Measurements from ENCODE around the gene ZNF577.
"Not testable (repeated sequence)": the region's sequence is repeated elsewhere in the genome, so short reads cannot be mapped to it uniquely, and the experiment has no call there.

ZNF577 gene

DNA sequence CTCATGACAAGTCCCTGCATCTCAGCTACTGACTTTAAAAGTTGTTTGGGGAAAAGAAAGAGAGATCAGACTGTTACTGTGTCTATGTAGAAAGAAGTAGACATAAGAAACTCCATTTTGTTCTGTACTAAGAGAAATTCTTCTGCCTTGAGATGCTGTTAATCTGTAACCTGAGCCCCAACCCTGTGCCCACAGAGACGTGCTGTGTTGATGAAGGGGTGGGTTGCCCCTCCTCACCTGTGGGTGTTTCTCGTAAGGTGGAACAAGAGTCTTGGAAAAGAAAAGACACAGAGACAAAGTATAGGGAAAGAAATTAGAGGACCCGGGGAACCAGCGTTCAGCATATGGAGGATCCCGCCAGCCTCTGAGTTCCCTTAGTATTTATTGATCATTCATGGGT lies 20.2 kb upstream of the ZNF577 start:
- H3K27me3 ChIP-seq (ENCODE audit: control insufficient read depth in 2 of 2, insufficient read depth in 2 of 2, low read length in 2 of 2); H3K4me3 ChIP-seq (ENCODE audit: low read length in 2 of 2); H3K9ac ChIP-seq (ENCODE audit: low read depth in 1 of 2, low read length in 2 of 2); H3K9me3 ChIP-seq (ENCODE audit: control insufficient read depth in 2 of 2, low read length in 2 of 2); H3K36me3 ChIP-seq (ENCODE audit: control insufficient read depth in 2 of 2, insufficient read depth in 2 of 2, low read length in 2 of 2); H3K27ac ChIP-seq (ENCODE audit: low read depth in 2 of 2, low read length in 2 of 2); H3K4me1 ChIP-seq (ENCODE audit: control insufficient read depth in 2 of 2, insufficient read depth in 2 of 2, low read length in 2 of 2): not testable (repeated sequence)

DNA sequence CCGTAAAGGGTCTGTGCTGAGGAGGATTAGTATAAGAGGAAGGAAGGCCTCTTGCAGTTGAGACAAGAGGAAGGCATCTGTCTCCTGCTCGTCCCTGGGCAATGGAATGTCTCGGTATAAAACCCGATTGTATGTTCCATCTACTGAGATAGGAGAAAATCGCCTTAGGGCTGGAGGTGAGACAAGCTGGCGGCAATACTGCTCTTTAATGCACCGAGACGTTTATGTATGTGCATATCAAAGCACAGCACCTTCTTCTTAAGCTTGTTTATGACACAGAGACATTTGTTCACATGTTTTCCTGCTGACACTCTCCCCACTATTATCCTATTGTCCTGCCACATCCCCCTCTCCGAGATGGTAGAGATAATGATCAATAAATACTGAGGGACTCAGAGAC lies 18.4 kb upstream of the ZNF577 start:
- not testable (repeated sequence) for H3K27ac ChIP-seq (ENCODE audit: low read depth in 2 of 2, low read length in 2 of 2); H3K36me3 ChIP-seq (ENCODE audit: control insufficient read depth in 2 of 2, insufficient read depth in 2 of 2, low read length in 2 of 2); H3K9me3 ChIP-seq (ENCODE audit: control insufficient read depth in 2 of 2, low read length in 2 of 2); H3K4me1 ChIP-seq (ENCODE audit: control insufficient read depth in 2 of 2, insufficient read depth in 2 of 2, low read length in 2 of 2); H3K27me3 ChIP-seq (ENCODE audit: control insufficient read depth in 2 of 2, insufficient read depth in 2 of 2, low read length in 2 of 2); H3K4me3 ChIP-seq (ENCODE audit: low read length in 2 of 2); H3K9ac ChIP-seq (ENCODE audit: low read depth in 1 of 2, low read length in 2 of 2)

DNA sequence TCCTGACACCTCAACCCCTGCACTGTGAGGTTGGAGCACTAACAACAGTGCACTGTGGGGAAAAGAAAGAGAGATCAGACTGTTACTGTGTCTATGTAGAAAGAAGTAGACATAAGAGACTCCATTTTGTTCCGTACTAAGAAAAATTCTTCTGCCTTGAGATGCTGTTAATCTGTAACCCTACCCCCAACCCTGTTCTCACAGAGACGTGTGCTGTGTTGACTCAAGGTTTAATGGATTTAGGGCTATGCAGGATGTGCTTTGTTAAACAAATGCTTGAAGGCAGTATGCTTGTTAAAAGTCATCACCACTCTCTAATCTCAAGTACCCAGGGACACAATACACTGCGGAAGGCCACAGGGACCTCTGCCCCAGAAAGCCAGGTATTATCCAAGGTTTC lies 17.9 kb upstream of the ZNF577 start:
- H3K36me3 ChIP-seq (ENCODE audit: control insufficient read depth in 2 of 2, insufficient read depth in 2 of 2, low read length in 2 of 2); H3K27me3 ChIP-seq (ENCODE audit: control insufficient read depth in 2 of 2, insufficient read depth in 2 of 2, low read length in 2 of 2); H3K27ac ChIP-seq (ENCODE audit: low read depth in 2 of 2, low read length in 2 of 2); H3K4me3 ChIP-seq (ENCODE audit: low read length in 2 of 2); H3K9ac ChIP-seq (ENCODE audit: low read depth in 1 of 2, low read length in 2 of 2); H3K4me1 ChIP-seq (ENCODE audit: control insufficient read depth in 2 of 2, insufficient read depth in 2 of 2, low read length in 2 of 2): not testable (repeated sequence)
- H3K9me3 ChIP-seq (ENCODE audit: control insufficient read depth in 2 of 2, low read length in 2 of 2) = peaks cover 11 to 12% of the 10 kb centered on the region in 2 donors

- Histone ChIP-seq H3K36me3 (ENCODE audit: control insufficient read depth in 2 of 2, insufficient read depth in 2 of 2, low read length in 2 of 2) (peaks cover 2 to 7% of the 10 kb centered on the region in 2 donors), H3K27ac (ENCODE audit: low read depth in 2 of 2, low read length in 2 of 2) (no peak overlapping the region), H3K4me1 (ENCODE audit: control insufficient read depth in 2 of 2, insufficient read depth in 2 of 2, low read length in 2 of 2) (peaks cover 0 to 3% of the 10 kb centered on the region in 2 donors), H3K9ac (ENCODE audit: low read depth in 1 of 2, low read length in 2 of 2) (no peak overlapping the region), H3K9me3 (ENCODE audit: control insufficient read depth in 2 of 2, low read length in 2 of 2) (peaks cover 14 to 15% of the 10 kb centered on the region in 2 donors), H3K27me3 (ENCODE audit: control insufficient read depth in 2 of 2, insufficient read depth in 2 of 2, low read length in 2 of 2) (no peaks in the 10 kb centered on the region), H3K4me3 (ENCODE audit: low read length in 2 of 2) (peak overlapping the region; percentile 92 to 95)
These were observed 17.5 kb upstream of the ZNF577 start for GRCh38 chr19:51905206-51905605.

- peak within 1 kb of the TSS; percentile 75 to 78 for H3K27ac ChIP-seq (ENCODE audit: low read depth in 2 of 2, low read length in 2 of 2)
- H3K27me3 ChIP-seq (ENCODE audit: control insufficient read depth in 2 of 2, insufficient read depth in 2 of 2, low read length in 2 of 2) = no peaks in the 10 kb centered on the region
- peaks cover 0 to 3% of the 10 kb centered on the region in 2 donors for H3K4me1 ChIP-seq (ENCODE audit: control insufficient read depth in 2 of 2, insufficient read depth in 2 of 2, low read length in 2 of 2)
- peaks cover 17 to 20% of the 10 kb centered on the region in 2 donors for H3K9me3 ChIP-seq (ENCODE audit: control insufficient read depth in 2 of 2, low read length in 2 of 2)
- H3K9ac ChIP-seq (ENCODE audit: low read depth in 1 of 2, low read length in 2 of 2) = peak within 1 kb of the TSS; percentile 78 to 87
- H3K4me3 ChIP-seq (ENCODE audit: low read length in 2 of 2) = peak within 1 kb of the TSS; percentile 92 to 95
- H3K36me3 ChIP-seq (ENCODE audit: control insufficient read depth in 2 of 2, insufficient read depth in 2 of 2, low read length in 2 of 2) = peaks cover 8 to 13% of the 10 kb centered on the region in 2 donors
These were observed 16.8 kb upstream of the ZNF577 start, which contains the start of gene ZNF649 for GRCh38 chr19:51904331-51905165. TSS of gene ZNF649 (minus strand) at chr19:51905017. CDS start at chr19:51900107, 4,910 bp downstream.

- no peak overlapping the region for H3K27ac ChIP-seq (ENCODE audit: low read depth in 2 of 2, low read length in 2 of 2)
- peaks cover 0 to 3% of the 10 kb centered on the region in 2 donors for H3K4me1 ChIP-seq (ENCODE audit: control insufficient read depth in 2 of 2, insufficient read depth in 2 of 2, low read length in 2 of 2)
- H3K9me3 ChIP-seq (ENCODE audit: control insufficient read depth in 2 of 2, low read length in 2 of 2) = peaks cover 22 to 28% of the 10 kb centered on the region in 2 donors
- peak overlapping the region in 1 of 2 donors; percentile 33 for H3K4me3 ChIP-seq (ENCODE audit: low read length in 2 of 2)
- H3K36me3 ChIP-seq (ENCODE audit: control insufficient read depth in 2 of 2, insufficient read depth in 2 of 2, low read length in 2 of 2) = peaks cover 20 to 23% of the 10 kb centered on the region in 2 donors
- no peaks in the 10 kb centered on the region for H3K27me3 ChIP-seq (ENCODE audit: control insufficient read depth in 2 of 2, insufficient read depth in 2 of 2, low read length in 2 of 2)
- no peak overlapping the region for H3K9ac ChIP-seq (ENCODE audit: low read depth in 1 of 2, low read length in 2 of 2)
These were observed 15.4 kb upstream of the ZNF577 start for GRCh38 chr19:51903192-51903591.

- Histone ChIP-seq H3K27me3 (ENCODE audit: control insufficient read depth in 2 of 2, insufficient read depth in 2 of 2, low read length in 2 of 2) (no peaks in the 10 kb centered on the region), H3K36me3 (ENCODE audit: control insufficient read depth in 2 of 2, insufficient read depth in 2 of 2, low read length in 2 of 2) (peaks cover 32 to 36% of the 10 kb centered on the region in 2 donors), H3K27ac (ENCODE audit: low read depth in 2 of 2, low read length in 2 of 2) (no peak overlapping the region), H3K9me3 (ENCODE audit: control insufficient read depth in 2 of 2, low read length in 2 of 2) (peaks cover 29 to 30% of the 10 kb centered on the region in 2 donors), H3K9ac (ENCODE audit: low read depth in 1 of 2, low read length in 2 of 2) (no peak overlapping the region), H3K4me1 (ENCODE audit: control insufficient read depth in 2 of 2, insufficient read depth in 2 of 2, low read length in 2 of 2) (peaks cover 0 to 3% of the 10 kb centered on the region in 2 donors), H3K4me3 (ENCODE audit: low read length in 2 of 2) (no peak overlapping the region)
These were observed 14.1 kb upstream of the ZNF577 start for GRCh38 chr19:51901860-51902259.

- Histone ChIP-seq H3K9me3 (ENCODE audit: control insufficient read depth in 2 of 2, low read length in 2 of 2) (peaks cover 50 to 56% of the 10 kb centered on the region in 2 donors), H3K9ac (ENCODE audit: low read depth in 1 of 2, low read length in 2 of 2) (no peak overlapping the region), H3K4me1 (ENCODE audit: control insufficient read depth in 2 of 2, insufficient read depth in 2 of 2, low read length in 2 of 2) (peaks cover 0 to 3% of the 10 kb centered on the region in 2 donors), H3K27me3 (ENCODE audit: control insufficient read depth in 2 of 2, insufficient read depth in 2 of 2, low read length in 2 of 2) (no peaks in the 10 kb centered on the region), H3K27ac (ENCODE audit: low read depth in 2 of 2, low read length in 2 of 2) (no peak overlapping the region), H3K36me3 (ENCODE audit: control insufficient read depth in 2 of 2, insufficient read depth in 2 of 2, low read length in 2 of 2) (peaks cover 56 to 60% of the 10 kb centered on the region in 2 donors), H3K4me3 (ENCODE audit: low read length in 2 of 2) (peak overlapping the region; percentile 1 to 17)
These were observed 3.5 kb upstream of the ZNF577 start for GRCh38 chr19:51891193-51891747.

DNA sequence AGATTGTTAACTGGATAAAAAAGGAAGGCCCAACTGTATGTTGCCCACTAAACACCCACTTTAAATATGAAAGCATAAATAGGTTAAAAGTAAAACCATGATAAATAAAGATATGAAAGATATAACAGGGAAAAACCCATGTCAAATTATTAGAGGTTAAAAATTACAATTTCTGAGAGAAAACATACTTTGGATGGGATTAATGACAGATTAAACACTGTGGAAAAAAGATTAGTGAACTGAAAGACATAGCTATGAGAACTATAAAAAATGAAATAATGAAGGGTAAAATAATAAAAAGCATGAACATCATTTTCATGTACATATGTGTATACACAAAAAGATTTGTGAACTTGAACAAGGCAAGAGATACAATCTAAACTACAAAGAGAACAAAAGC lies 2.2 kb upstream of the ZNF577 start:
- Histone ChIP-seq H3K4me3 (ENCODE audit: low read length in 2 of 2) (no peak overlapping the region), H3K9ac (ENCODE audit: low read depth in 1 of 2, low read length in 2 of 2) (no peak overlapping the region), H3K36me3 (ENCODE audit: control insufficient read depth in 2 of 2, insufficient read depth in 2 of 2, low read length in 2 of 2) (peaks cover 46 to 50% of the 10 kb centered on the region in 2 donors), H3K27ac (ENCODE audit: low read depth in 2 of 2, low read length in 2 of 2) (no peak overlapping the region), H3K27me3 (ENCODE audit: control insufficient read depth in 2 of 2, insufficient read depth in 2 of 2, low read length in 2 of 2) (no peaks in the 10 kb centered on the region), H3K9me3 (ENCODE audit: control insufficient read depth in 2 of 2, low read length in 2 of 2) (peaks cover 44 to 52% of the 10 kb centered on the region in 2 donors), H3K4me1 (ENCODE audit: control insufficient read depth in 2 of 2, insufficient read depth in 2 of 2, low read length in 2 of 2) (peaks cover 0 to 3% of the 10 kb centered on the region in 2 donors)

DNA sequence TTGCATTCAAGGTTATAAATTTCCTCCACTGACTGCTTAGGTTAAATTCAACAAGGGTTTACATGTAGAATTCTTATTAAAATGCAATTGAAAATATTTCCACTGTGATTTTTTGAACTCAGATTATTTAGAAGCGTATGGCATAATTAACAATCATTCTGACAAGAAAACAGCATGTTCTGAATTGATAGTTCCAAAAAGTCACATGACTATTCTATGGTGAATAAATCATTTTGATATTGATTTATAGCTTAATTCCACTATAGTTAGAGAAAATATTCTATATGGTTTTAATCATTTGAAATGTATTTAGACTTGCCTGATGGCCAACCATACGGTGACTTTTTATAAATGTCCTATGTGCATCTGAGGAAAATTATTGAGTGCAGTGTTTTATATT lies 3.0 kb downstream of the ZNF577 start:
- Histone ChIP-seq H3K4me1 (ENCODE audit: control insufficient read depth in 2 of 2, insufficient read depth in 2 of 2, low read length in 2 of 2) (peaks cover 0 to 3% of the 10 kb centered on the region in 2 donors), H3K4me3 (ENCODE audit: low read length in 2 of 2) (no peak overlapping the region), H3K27ac (ENCODE audit: low read depth in 2 of 2, low read length in 2 of 2) (no peak overlapping the region), H3K9ac (ENCODE audit: low read depth in 1 of 2, low read length in 2 of 2) (no peak overlapping the region), H3K36me3 (ENCODE audit: control insufficient read depth in 2 of 2, insufficient read depth in 2 of 2, low read length in 2 of 2) (peaks cover 12 to 13% of the 10 kb centered on the region in 2 donors), H3K27me3 (ENCODE audit: control insufficient read depth in 2 of 2, insufficient read depth in 2 of 2, low read length in 2 of 2) (no peaks in the 10 kb centered on the region), H3K9me3 (ENCODE audit: control insufficient read depth in 2 of 2, low read length in 2 of 2) (peaks cover 21 to 24% of the 10 kb centered on the region in 2 donors)

Data from mucosa of rectum (tissue), 2 donors.